GM23338 (cell line): ENCODE data around the gene CCR4. TPM values are rescaled to one million over a fixed set of nuclear protein-coding genes. Genes with fewer than 3 reads are reported as not detected.

Source experiments
- ATAC-seq: fragments of 200-7000 bp; cut with Tn5 transposase; 3 replicates; pipeline ENCODE4 v1.9.1; 2020
- DNase-seq: peaks from one replicate; pipeline ENCODE4 v3.0.0-alpha.2; 2015; ENCODE audit warnings: low spot score
- H2AFZ ChIP-seq: fragments of 200-600 bp; sonication (generic); 2 replicates; pipeline ENCODE4 v1.8.0; 2016; ENCODE audit warnings: antibody characterized with exemption, mild to moderate bottlenecking, moderate library complexity
- H3F3A ChIP-seq: fragments of 200-600 bp; sonication (generic); replicated peaks from 2 replicates; pipeline ENCODE4 v1.8.0; 2017; ENCODE audit warnings: antibody characterized with exemption, mixed run types, low read depth
- H3K27ac ChIP-seq: fragments of 200-600 bp; sonication (generic); 2 replicates; pipeline ENCODE4 v1.6.1; 2016; ENCODE audit warnings: low read depth
- H3K27me3 ChIP-seq: fragments of 200-600 bp; sonication (generic); 2 replicates; pipeline ENCODE4 v1.8.0; 2016; ENCODE audit warnings: mild to moderate bottlenecking, mixed run types, moderate library complexity; ENCODE audit not compliant: insufficient read depth
- H3K36me3 ChIP-seq: fragments of 200-600 bp; sonication (generic); 2 replicates; pipeline ENCODE4 v1.8.0; 2016; ENCODE audit warnings: mild to moderate bottlenecking; ENCODE audit not compliant: insufficient read depth
- H3K4me1 ChIP-seq: fragments of 200-600 bp; sonication (generic); 2 replicates; pipeline ENCODE4 v1.8.0; 2016; ENCODE audit warnings: mild to moderate bottlenecking, moderate library complexity; ENCODE audit not compliant: insufficient read depth
- H3K4me2 ChIP-seq: fragments of 200-600 bp; sonication (generic); 2 replicates; pipeline ENCODE4 v1.7.1; 2017; ENCODE audit warnings: mixed run types
- H3K4me3 ChIP-seq: fragments of 200-600 bp; sonication (generic); 2 replicates; pipeline ENCODE4 v1.6.1; 2016; ENCODE audit warnings: mixed run types
- H3K79me2 ChIP-seq: fragments of 200-600 bp; sonication (generic); replicated peaks from 2 replicates; pipeline ENCODE4 v1.8.0; 2017; ENCODE audit warnings: mild to moderate bottlenecking; ENCODE audit not compliant: insufficient read depth
- H3K9me2 ChIP-seq: fragments of 200-600 bp; sonication (generic); 2 replicates; pipeline ENCODE4 v1.8.0; 2017; ENCODE audit not compliant: insufficient read depth
- H4K20me1 ChIP-seq: fragments of 200-600 bp; sonication (generic); replicated peaks from 2 replicates; pipeline ENCODE4 v1.8.0; 2017; ENCODE audit warnings: mild to moderate bottlenecking; ENCODE audit not compliant: insufficient read depth
- H3K27ac Mint-ChIP-seq: 2 replicates; pipeline ENCODE4 v1.8.0; 2020; ENCODE audit warnings: inconsistent platforms, mild to moderate bottlenecking, moderate library complexity, mixed read lengths
- H3K27me3 Mint-ChIP-seq: 3 replicates; pipeline ENCODE4 v1.8.0; 2022; ENCODE audit warnings: low read depth, mild to moderate bottlenecking, moderate library complexity, mixed read lengths, inconsistent platforms; ENCODE audit not compliant: insufficient read depth, poor library complexity
- H3K36me3 Mint-ChIP-seq: 3 replicates; pipeline ENCODE4 v1.8.0; 2021; ENCODE audit warnings: low read depth, mild to moderate bottlenecking, inconsistent platforms, moderate library complexity, mixed read lengths
- H3K4me1 Mint-ChIP-seq: 3 replicates; pipeline ENCODE4 v1.8.0; 2020; ENCODE audit warnings: mild to moderate bottlenecking, inconsistent platforms, mixed read lengths
- H3K4me3 Mint-ChIP-seq: 3 replicates; pipeline ENCODE4 v1.8.0; 2021; ENCODE audit warnings: moderate library complexity, mild to moderate bottlenecking, inconsistent platforms, mixed read lengths
- H3K9me3 Mint-ChIP-seq: 3 replicates; pipeline ENCODE4 v1.8.0; 2020; ENCODE audit warnings: moderate library complexity, mild to moderate bottlenecking, inconsistent platforms, mixed read lengths
- CREB1 ChIP-seq: fragments of 250-450 bp; sonication (Bioruptor Pico); IDR thresholded peaks from 2 replicates; pipeline ENCODE4 v1.5.0; 2020; ENCODE audit warnings: low read depth, mild to moderate bottlenecking, moderate library complexity
- EZH2 ChIP-seq: fragments of 200-600 bp; sonication (generic); IDR thresholded peaks from one replicate; pipeline ENCODE4 v1.8.0; 2017; ENCODE audit warnings: antibody characterized with exemption, mild to moderate bottlenecking, low read depth; ENCODE audit not compliant: unreplicated experiment
- EZH2phosphoT487 ChIP-seq: fragments of 200-600 bp; sonication (generic); IDR thresholded peaks from one replicate; pipeline ENCODE4 v1.8.1; 2018; ENCODE audit warnings: antibody characterized with exemption; ENCODE audit not compliant: unreplicated experiment
- NANOG ChIP-seq: IDR thresholded peaks from 2 replicates; pipeline ENCODE4 v1.6.1; 2016; ENCODE audit warnings: antibody characterized with exemption, borderline replicate concordance
- POLR2AphosphoS5 ChIP-seq: IDR thresholded peaks from 2 replicates; pipeline ENCODE4 v1.6.1; 2016; ENCODE audit warnings: antibody characterized with exemption, low read depth
- REST ChIP-seq: IDR thresholded peaks from one replicate; pipeline ENCODE4 v1.6.1; 2018; ENCODE audit warnings: antibody characterized with exemption; ENCODE audit not compliant: unreplicated experiment
- STAT1 ChIP-seq: IDR thresholded peaks from one replicate; pipeline ENCODE4 v1.6.1; 2016; ENCODE audit warnings: antibody characterized with exemption; ENCODE audit not compliant: unreplicated experiment
- ZNF114 ChIP-seq: fragments of 250-450 bp; sonication (Bioruptor Pico); IDR thresholded peaks from 2 replicates; pipeline ENCODE4 v1.5.0; 2020; ENCODE audit warnings: mild to moderate bottlenecking, moderate library complexity
- ZNF331 ChIP-seq: fragments of 250-450 bp; sonication (Bioruptor Pico); IDR thresholded peaks from 2 replicates; pipeline ENCODE4 v1.5.0; 2020; ENCODE audit warnings: low read depth, mild to moderate bottlenecking, moderate library complexity
- polyA plus RNA-seq: library from polyadenylated mRNA; unstranded; fragments of >200 nt; fragmentation: Nextera tagmentation; extraction: Ambion mirVana; gene quantifications from 2 replicates; pipeline ENCODE4 v1.2.1, GENCODE V29; 2016
- total RNA-seq: library from RNA; depleted of rRNA; stranded (reverse); fragments of >200 nt; shearing (Covaris generic); gene quantifications from 2 replicates; pipeline ENCODE4 v1.2.3, GENCODE V29; 2014
- TF ChIP-seq, protein P1 (sequence below), 2 experiments: fragments of 200-600 bp in 1 of 2; sonication (generic) in 1 of 2; conservative IDR thresholded peaks; 2 replicates each; pipeline versions ENCODE4 v1.5.1 to v1.6.1; 2016 to 2017; ENCODE audit warnings: antibody characterized with exemption in 2 of 2, low read depth in 2 of 2, mild to moderate bottlenecking in 2 of 2, moderate library complexity in 1 of 2
- TF ChIP-seq, protein P2 (sequence below): IDR thresholded peaks from 2 replicates; pipeline ENCODE4 v1.6.1; 2016; ENCODE audit warnings: antibody characterized with exemption

The CCR4 gene
- total and polyA plus RNA-seq, 2 experiments from 2014 or later: 0.10 to 0.35 TPM

DNA sequence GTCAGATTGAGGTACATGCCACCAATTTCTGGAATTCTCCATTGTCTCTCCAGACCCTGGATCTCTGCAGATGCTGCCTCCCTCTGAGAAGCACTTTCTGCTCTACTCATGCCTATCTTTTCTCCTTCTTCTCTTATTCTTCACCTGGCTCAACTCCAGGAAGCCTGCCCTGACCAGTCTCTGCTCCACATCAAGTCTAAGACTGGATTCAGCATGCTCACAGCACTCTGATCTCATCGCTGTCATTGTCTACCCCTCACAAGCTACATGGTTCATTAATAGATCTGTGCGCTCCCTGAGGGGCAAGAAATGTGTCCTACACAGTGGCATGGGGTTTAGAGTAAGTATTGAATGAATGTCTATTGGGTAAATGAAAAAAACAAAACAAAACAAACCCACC lies 38.7 kb downstream of the CCR4 start:
- DNase-seq: no peak
- Mint-ChIP-seq H3K9me3 (no peaks in the 10 kb centered on the region), H3K27me3 (peaks cover 4% of the 10 kb centered on the region), H3K36me3 (no peaks in the 10 kb centered on the region), H3K4me3 (no peak overlapping the region), H3K4me1 (no peaks in the 10 kb centered on the region), H3K27ac (no peak overlapping the region)
- Histone ChIP-seq H4K20me1 (no peaks in the 10 kb centered on the region), H2AFZ (no peak overlapping the region), H3K4me2 (no peak overlapping the region), H3K9me2 (peaks cover 6% of the 10 kb centered on the region; the same call in 1 of the 2 replicates), H3K4me1 (no peaks in the 10 kb centered on the region), H3K79me2 (no peaks in the 10 kb centered on the region), H3K27ac (no peak overlapping the region), H3K27me3 (no peaks in the 10 kb centered on the region), H3K36me3 (no peaks in the 10 kb centered on the region), H3K4me3 (no peak overlapping the region), H3F3A (no peaks in the 10 kb centered on the region)
- no peak for TF ChIP-seq REST
- no peak for TF ChIP-seq NANOG
- no peak for TF ChIP-seq ZNF114 (CRISPR knock-in tag)
- ATAC-seq: no peak

- Histone ChIP-seq H2AFZ (no peak overlapping the region), H3F3A (no peaks in the 10 kb centered on the region), H4K20me1 (no peaks in the 10 kb centered on the region), H3K4me3 (no peak overlapping the region), H3K79me2 (no peaks in the 10 kb centered on the region), H3K27me3 (no peaks in the 10 kb centered on the region), H3K27ac (no peak overlapping the region), H3K9me2 (peaks cover 6% of the 10 kb centered on the region; the same call in 1 of the 2 replicates), H3K4me1 (no peaks in the 10 kb centered on the region), H3K4me2 (no peak overlapping the region), H3K36me3 (no peaks in the 10 kb centered on the region)
- ATAC-seq (no peak), DNase-seq (no peak)
- Mint-ChIP-seq H3K27ac (no peak overlapping the region), H3K4me3 (no peak overlapping the region), H3K4me1 (peaks cover 2% of the 10 kb centered on the region), H3K9me3 (no peaks in the 10 kb centered on the region), H3K27me3 (peaks cover 2% of the 10 kb centered on the region), H3K36me3 (no peaks in the 10 kb centered on the region)
- TF ChIP-seq, protein P1, sequence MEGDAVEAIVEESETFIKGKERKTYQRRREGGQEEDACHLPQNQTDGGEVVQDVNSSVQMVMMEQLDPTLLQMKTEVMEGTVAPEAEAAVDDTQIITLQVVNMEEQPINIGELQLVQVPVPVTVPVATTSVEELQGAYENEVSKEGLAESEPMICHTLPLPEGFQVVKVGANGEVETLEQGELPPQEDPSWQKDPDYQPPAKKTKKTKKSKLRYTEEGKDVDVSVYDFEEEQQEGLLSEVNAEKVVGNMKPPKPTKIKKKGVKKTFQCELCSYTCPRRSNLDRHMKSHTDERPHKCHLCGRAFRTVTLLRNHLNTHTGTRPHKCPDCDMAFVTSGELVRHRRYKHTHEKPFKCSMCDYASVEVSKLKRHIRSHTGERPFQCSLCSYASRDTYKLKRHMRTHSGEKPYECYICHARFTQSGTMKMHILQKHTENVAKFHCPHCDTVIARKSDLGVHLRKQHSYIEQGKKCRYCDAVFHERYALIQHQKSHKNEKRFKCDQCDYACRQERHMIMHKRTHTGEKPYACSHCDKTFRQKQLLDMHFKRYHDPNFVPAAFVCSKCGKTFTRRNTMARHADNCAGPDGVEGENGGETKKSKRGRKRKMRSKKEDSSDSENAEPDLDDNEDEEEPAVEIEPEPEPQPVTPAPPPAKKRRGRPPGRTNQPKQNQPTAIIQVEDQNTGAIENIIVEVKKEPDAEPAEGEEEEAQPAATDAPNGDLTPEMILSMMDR (conservative IDR thresholded peaks at IDR 0.05; ENCODE audit: low read depth in 2 of 2): no peak
- TF ChIP-seq ZNF331 (CRISPR knock-in tag): no peak
- TF ChIP-seq NANOG: no peak
- no peak for TF ChIP-seq CREB1
- TF ChIP-seq STAT1: no peak
- TF ChIP-seq EZH2phosphoT487: no peak
- no peak for TF ChIP-seq ZNF114 (CRISPR knock-in tag)
- no peak for TF ChIP-seq POLR2AphosphoS5
- TF ChIP-seq, protein P2, sequence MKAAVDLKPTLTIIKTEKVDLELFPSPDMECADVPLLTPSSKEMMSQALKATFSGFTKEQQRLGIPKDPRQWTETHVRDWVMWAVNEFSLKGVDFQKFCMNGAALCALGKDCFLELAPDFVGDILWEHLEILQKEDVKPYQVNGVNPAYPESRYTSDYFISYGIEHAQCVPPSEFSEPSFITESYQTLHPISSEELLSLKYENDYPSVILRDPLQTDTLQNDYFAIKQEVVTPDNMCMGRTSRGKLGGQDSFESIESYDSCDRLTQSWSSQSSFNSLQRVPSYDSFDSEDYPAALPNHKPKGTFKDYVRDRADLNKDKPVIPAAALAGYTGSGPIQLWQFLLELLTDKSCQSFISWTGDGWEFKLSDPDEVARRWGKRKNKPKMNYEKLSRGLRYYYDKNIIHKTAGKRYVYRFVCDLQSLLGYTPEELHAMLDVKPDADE: no peak
- no peak for TF ChIP-seq EZH2
These were observed 40.3 kb downstream of the CCR4 start for GRCh38 chr3:32991781-32992180.
